MG63 (cell line): ENCODE data around the gene MOB3C. TPM values are rescaled to one million over a fixed set of nuclear protein-coding genes. Genes with fewer than 3 reads are reported as not detected.

Experiments
- DNase-seq: peaks from one replicate; pipeline ENCODE4 v3.0.0-alpha.2; 2020
- H3K27me3 ChIP-seq: fragments of 250-450 bp; sonication (Bioruptor Pico); 2 replicates; pipeline ENCODE4 v1.5.1; 2020; ENCODE audit warnings: mild to moderate bottlenecking, moderate library complexity
- H3K36me3 ChIP-seq: fragments of 250-450 bp; sonication (Bioruptor Pico); 2 replicates; pipeline ENCODE4 v1.5.1; 2020; ENCODE audit warnings: mild to moderate bottlenecking, moderate library complexity
- H3K4me3 ChIP-seq: fragments of 250-450 bp; sonication (Bioruptor Pico); 2 replicates; pipeline ENCODE4 v1.5.1; 2020; ENCODE audit warnings: mild to moderate bottlenecking, moderate library complexity
- H3K9me3 ChIP-seq: fragments of 250-450 bp; sonication (Bioruptor Pico); 2 replicates; pipeline ENCODE4 v1.5.1; 2020; ENCODE audit warnings: mild to moderate bottlenecking, moderate library complexity
- total RNA-seq: library from RNA; depleted of rRNA; stranded (reverse); fragments of >200 nt; shearing (Covaris generic); gene quantifications from 2 replicates; pipeline ENCODE4 v1.2.3, GENCODE V29; 2014; ENCODE audit warnings: low replicate concordance

MOB3C gene
- total RNA-seq, 1 experiment from 2014 or later = 4.8 TPM

- Histone ChIP-seq H3K27me3 (no peaks in the 10 kb centered on the region), H3K36me3 (no peaks in the 10 kb centered on the region), H3K9me3 (no peaks in the 10 kb centered on the region), H3K4me3 (no peak overlapping the region)
- no peak for DNase-seq
Observed at GRCh38 chr1:46596036-46596435, 20.6 kb downstream of the MOB3C start.

- Histone ChIP-seq H3K36me3 (no peaks in the 10 kb centered on the region), H3K27me3 (no peaks in the 10 kb centered on the region), H3K4me3 (no peak overlapping the region), H3K9me3 (no peaks in the 10 kb centered on the region)
- DNase-seq = no peak
Observed at GRCh38 chr1:46595127-46595526, 21.5 kb downstream of the MOB3C start.

GRCh38 chr1:46594063-46594462 lies 22.5 kb downstream of the MOB3C start:
- Histone ChIP-seq H3K36me3 (no peaks in the 10 kb centered on the region), H3K4me3 (no peak overlapping the region)

DNA sequence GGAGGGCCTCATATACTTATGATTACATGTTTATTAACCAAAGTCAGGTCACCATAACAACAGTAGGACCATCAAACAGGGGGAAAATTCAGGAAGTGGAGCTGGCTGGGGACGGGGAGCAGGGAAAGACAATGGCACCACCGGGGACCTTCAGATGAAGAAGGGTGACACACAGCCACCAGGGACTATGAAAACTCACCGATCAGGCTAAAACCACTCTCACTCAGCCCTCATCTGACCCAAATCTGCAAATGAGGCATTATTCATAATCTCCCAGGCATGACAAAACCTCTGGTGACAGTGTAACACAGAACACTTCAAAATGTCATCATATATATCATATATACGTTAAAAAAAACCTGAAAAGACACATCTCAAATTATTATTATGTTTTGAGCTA lies 23.8 kb downstream of the MOB3C start:
- no peak for DNase-seq
- Histone ChIP-seq H3K4me3 (no peak overlapping the region), H3K27me3 (no peaks in the 10 kb centered on the region), H3K9me3 (no peaks in the 10 kb centered on the region), H3K36me3 (no peaks in the 10 kb centered on the region)

More at GRCh38 chr1:46594063-46594462, 22.5 kb downstream of the MOB3C start:
- DNase-seq = no peak
- no peaks in the 10 kb centered on the region for H3K27me3 ChIP-seq
- H3K9me3 ChIP-seq = no peaks in the 10 kb centered on the region

DNA sequence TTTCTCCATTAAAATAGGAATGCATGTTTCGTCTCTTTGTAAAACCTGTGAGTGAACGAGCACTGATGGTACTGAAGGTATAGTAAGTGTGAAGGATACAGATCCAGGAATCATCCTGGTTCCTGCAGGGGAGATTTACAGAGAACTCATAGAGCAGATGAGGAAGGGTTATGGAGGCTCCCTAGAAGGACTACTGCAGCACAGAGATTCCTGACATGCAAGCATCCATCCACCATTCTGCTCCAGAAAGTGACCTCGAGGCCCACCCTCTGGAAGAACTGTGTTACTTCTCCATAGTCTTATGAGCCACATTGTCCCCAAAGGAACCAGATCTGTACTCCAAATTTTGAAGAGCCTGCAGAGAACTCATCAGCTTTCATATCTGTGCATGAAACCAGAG lies 27.1 kb downstream of the MOB3C start:
- no peaks in the 10 kb centered on the region for H3K36me3 ChIP-seq
- no peaks in the 10 kb centered on the region for H3K27me3 ChIP-seq
- no peak overlapping the region for H3K4me3 ChIP-seq
- no peaks in the 10 kb centered on the region for H3K9me3 ChIP-seq
- no peak for DNase-seq

GRCh38 chr1:46587069-46587468 lies 29.5 kb downstream of the MOB3C start:
- no peaks in the 10 kb centered on the region for H3K27me3 ChIP-seq
- no peak overlapping the region for H3K4me3 ChIP-seq
- no peaks in the 10 kb centered on the region for H3K9me3 ChIP-seq
- H3K36me3 ChIP-seq = no peaks in the 10 kb centered on the region
- no peak for DNase-seq

GRCh38 chr1:46585312-46585938 lies 31.2 kb downstream of the MOB3C start:
- Histone ChIP-seq H3K36me3 (peaks cover 3% of the 10 kb centered on the region; the same call in 1 of the 2 replicates), H3K9me3 (no peaks in the 10 kb centered on the region), H3K27me3 (no peaks in the 10 kb centered on the region), H3K4me3 (no peak overlapping the region)
- no peak for DNase-seq

GRCh38 chr1:46583494-46583893 lies 33.1 kb downstream of the MOB3C start:
- Histone ChIP-seq H3K4me3 (no peak overlapping the region), H3K36me3 (peaks cover 4% of the 10 kb centered on the region; the same call in 1 of the 2 replicates), H3K27me3 (no peaks in the 10 kb centered on the region), H3K9me3 (no peaks in the 10 kb centered on the region)
- DNase-seq = no peak

- no peaks in the 10 kb centered on the region for H3K9me3 ChIP-seq
- DNase-seq = no peak
- peaks cover 4% of the 10 kb centered on the region; the same call in 1 of the 2 replicates for H3K36me3 ChIP-seq
- H3K4me3 ChIP-seq = no peak overlapping the region
- H3K27me3 ChIP-seq = no peaks in the 10 kb centered on the region
Observed at GRCh38 chr1:46582972-46583371, 33.6 kb downstream of the MOB3C start.

DNA sequence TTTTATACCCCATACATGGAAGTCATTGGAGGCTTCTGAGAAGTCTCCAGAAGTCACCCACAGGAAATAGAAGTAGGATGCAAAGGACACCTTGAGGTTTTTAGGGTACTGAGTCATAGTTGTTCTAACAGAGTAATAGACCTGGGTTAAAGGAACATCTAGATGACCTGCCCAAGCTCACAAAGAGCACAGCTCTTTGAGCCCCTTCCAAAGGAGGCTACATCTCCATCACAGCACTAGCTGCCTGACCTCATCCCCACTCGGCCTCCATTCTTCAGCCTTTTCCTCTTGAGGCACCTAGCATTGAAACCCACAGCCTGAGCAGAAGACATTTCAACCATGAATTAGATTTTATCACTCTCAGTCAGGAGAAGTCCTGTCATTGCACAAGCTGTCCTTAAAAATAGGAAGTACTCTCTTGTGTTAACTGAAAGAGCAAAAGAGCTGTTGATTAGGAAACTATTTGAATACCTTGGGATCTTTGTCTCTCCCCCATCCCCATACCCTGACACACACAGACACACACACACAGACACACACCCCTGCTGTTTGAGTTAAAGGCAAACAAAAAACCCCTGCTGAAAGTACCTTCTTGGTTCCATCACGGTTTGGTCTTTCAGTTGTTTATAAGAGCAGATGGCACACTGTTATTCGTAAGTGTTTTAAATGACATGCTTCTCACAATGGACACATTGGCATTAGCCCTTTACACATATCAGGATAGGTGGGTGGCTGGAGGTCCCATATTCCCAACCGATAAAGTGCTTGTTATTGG lies 34.7 kb downstream of the MOB3C start:
- H3K9me3 ChIP-seq = no peaks in the 10 kb centered on the region
- H3K27me3 ChIP-seq = no peaks in the 10 kb centered on the region
- no peak for DNase-seq
- H3K4me3 ChIP-seq = no peak overlapping the region
- peaks cover 4% of the 10 kb centered on the region; the same call in 1 of the 2 replicates for H3K36me3 ChIP-seq

- DNase-seq = no peak
- H3K4me3 ChIP-seq = no peak overlapping the region
- no peaks in the 10 kb centered on the region for H3K27me3 ChIP-seq
- no peaks in the 10 kb centered on the region for H3K9me3 ChIP-seq
- H3K36me3 ChIP-seq = peaks cover 4% of the 10 kb centered on the region; the same call in 1 of the 2 replicates
Observed at GRCh38 chr1:46580140-46580903, 36.3 kb downstream of the MOB3C start.

- Histone ChIP-seq H3K36me3 (peaks cover 4% of the 10 kb centered on the region; the same call in 1 of the 2 replicates), H3K27me3 (no peaks in the 10 kb centered on the region), H3K9me3 (no peaks in the 10 kb centered on the region), H3K4me3 (no peak overlapping the region)
- DNase-seq = no peak
Observed at GRCh38 chr1:46577671-46578070, 38.9 kb downstream of the MOB3C start.

DNA sequence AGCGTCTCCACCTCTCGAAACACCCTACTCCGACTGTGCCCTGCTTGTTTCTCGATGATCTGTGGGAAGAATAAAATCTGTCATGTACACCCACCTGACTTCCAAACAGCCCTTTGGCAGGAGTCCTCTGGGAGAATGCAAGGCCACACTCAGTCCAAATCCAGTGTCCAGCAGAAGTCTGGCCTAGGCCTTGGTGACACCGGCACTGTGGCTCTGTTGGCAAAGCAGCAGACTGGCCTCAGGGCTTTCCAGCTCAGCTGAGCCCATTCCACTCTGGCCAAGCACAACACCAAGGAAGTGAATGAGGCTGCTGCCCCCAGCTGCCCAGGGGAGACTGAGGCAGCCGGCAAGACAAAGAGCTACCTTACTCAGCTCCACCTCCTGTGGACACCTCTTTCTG lies 40.0 kb downstream of the MOB3C start:
- no peak for DNase-seq
- no peak overlapping the region for H3K4me3 ChIP-seq
- H3K27me3 ChIP-seq = no peaks in the 10 kb centered on the region
- H3K9me3 ChIP-seq = no peaks in the 10 kb centered on the region
- H3K36me3 ChIP-seq = peaks cover 4% of the 10 kb centered on the region; the same call in 1 of the 2 replicates

DNA sequence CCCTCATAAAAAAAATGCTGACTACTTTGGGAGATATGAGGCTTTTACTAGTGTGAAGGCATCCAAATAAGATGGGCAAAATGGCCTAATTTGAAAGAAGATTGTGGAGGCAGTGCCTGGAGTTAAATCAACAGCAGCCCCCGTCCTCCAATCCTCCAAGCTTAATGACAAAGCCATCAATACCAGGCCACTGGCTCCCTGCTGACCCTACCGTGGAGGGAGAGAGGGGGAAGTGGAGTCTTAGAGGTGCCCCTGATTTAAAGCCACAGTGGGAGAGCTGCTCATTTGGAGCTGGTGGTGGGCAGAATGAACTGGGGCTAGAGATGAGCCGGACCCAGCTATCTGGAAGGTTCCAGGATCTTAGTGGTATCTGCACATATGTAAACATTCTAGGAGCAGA lies 40.8 kb downstream of the MOB3C start:
- DNase-seq = no peak
- H3K27me3 ChIP-seq = no peaks in the 10 kb centered on the region
- no peaks in the 10 kb centered on the region for H3K9me3 ChIP-seq
- H3K36me3 ChIP-seq = peaks cover 4% of the 10 kb centered on the region; the same call in 1 of the 2 replicates
- no peak overlapping the region for H3K4me3 ChIP-seq

GRCh38 chr1:46575300-46575699 lies 41.3 kb downstream of the MOB3C start:
- H3K36me3 ChIP-seq = no peaks in the 10 kb centered on the region
- no peaks in the 10 kb centered on the region for H3K9me3 ChIP-seq
- no peak for DNase-seq
- H3K4me3 ChIP-seq = no peak overlapping the region
- no peaks in the 10 kb centered on the region for H3K27me3 ChIP-seq

DNA sequence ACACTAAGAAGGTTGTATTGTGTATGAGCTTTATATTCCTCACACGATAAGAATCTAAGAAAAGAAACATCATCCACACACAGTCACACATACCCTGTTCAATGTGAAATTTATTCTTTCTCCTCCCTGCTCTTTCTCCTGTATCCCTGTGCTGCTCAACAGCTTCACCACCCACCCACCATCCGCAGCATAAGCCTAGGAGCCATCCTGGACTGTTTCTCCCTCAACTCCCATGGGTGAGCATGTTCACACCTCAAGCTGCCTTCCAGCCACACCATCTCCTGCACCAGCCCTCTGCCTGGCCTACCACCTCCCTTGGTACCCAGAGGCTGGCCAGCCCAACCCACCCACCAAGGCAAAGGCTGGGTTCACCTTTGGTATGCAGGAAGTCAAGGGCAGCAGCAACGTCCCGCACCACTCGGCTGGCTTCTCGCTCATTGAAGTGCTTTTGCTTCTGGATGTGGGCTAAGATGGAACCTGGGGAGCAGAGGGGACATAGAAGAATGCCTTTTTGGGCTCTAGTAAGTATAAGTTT lies 44.9 kb downstream of the MOB3C start:
- no peak for DNase-seq

More for the DNA sequence above, 44.9 kb downstream of the MOB3C start:
- no peaks in the 10 kb centered on the region for H3K36me3 ChIP-seq
- H3K4me3 ChIP-seq = no peak overlapping the region
- no peaks in the 10 kb centered on the region for H3K27me3 ChIP-seq
- H3K9me3 ChIP-seq = no peaks in the 10 kb centered on the region
